Endodermal cell (in vitro differentiated cells): ENCODE results near the gene SFXN5. TPM values are rescaled to one million over a fixed set of nuclear protein-coding genes. Genes with fewer than 3 reads are reported as not detected.

Experiments used
- DNase-seq: peaks from one replicate; pipeline ENCODE4 v3.0.0-alpha.2; 2017
- H3K27ac ChIP-seq: 2 replicates; pipeline ENCODE4 v1.5.1; 2013; ENCODE audit warnings: mild to moderate bottlenecking, low read depth, low read length, moderate library complexity
- H3K27me3 ChIP-seq: 2 replicates; pipeline ENCODE4 v1.6.1; 2013; ENCODE audit warnings: mild to moderate bottlenecking, low read length, moderate library complexity; ENCODE audit not compliant: insufficient read depth, control insufficient read depth, poor library complexity, severe bottlenecking
- H3K36me3 ChIP-seq: 2 replicates; pipeline ENCODE4 v1.7.0; 2013; ENCODE audit warnings: mild to moderate bottlenecking, low read length, moderate library complexity; ENCODE audit not compliant: control insufficient read depth, insufficient read depth
- H3K4me1 ChIP-seq: one replicate; pipeline ENCODE4 v1.7.0; 2013; ENCODE audit warnings: low read length; ENCODE audit not compliant: control insufficient read depth, insufficient read depth
- H3K4me3 ChIP-seq: 2 replicates; pipeline ENCODE4 v1.5.1; 2013; ENCODE audit warnings: mild to moderate bottlenecking, low read length, moderate library complexity
- H3K9ac ChIP-seq: 2 replicates; pipeline ENCODE4 v1.6.1; 2013; ENCODE audit warnings: mild to moderate bottlenecking, low read length, moderate library complexity; ENCODE audit not compliant: poor library complexity, severe bottlenecking; ENCODE audit errors: extremely low read depth
- H3K9me3 ChIP-seq: 2 replicates; pipeline ENCODE4 v1.6.1; 2013; ENCODE audit warnings: mild to moderate bottlenecking, low read length, moderate library complexity; ENCODE audit not compliant: control insufficient read depth
- H3K27ac Mint-ChIP-seq: 2 replicates; pipeline ENCODE4 v1.8.0; 2020; ENCODE audit warnings: mixed read lengths
- H3K27me3 Mint-ChIP-seq: 2 replicates; pipeline ENCODE4 v1.8.0; 2021; ENCODE audit warnings: mild to moderate bottlenecking, mixed read lengths; ENCODE audit not compliant: insufficient read depth
- H3K36me3 Mint-ChIP-seq: 2 replicates; pipeline ENCODE4 v1.8.0; 2020; ENCODE audit warnings: low read depth, mixed read lengths
- H3K4me1 Mint-ChIP-seq: 2 replicates; pipeline ENCODE4 v1.8.0; 2020; ENCODE audit warnings: mixed read lengths
- H3K4me3 Mint-ChIP-seq: 2 replicates; pipeline ENCODE4 v1.8.0; 2020; ENCODE audit warnings: mild to moderate bottlenecking, moderate library complexity, mixed read lengths
- H3K9me3 Mint-ChIP-seq: 2 replicates; pipeline ENCODE4 v1.8.0; 2020; ENCODE audit warnings: mild to moderate bottlenecking, mixed read lengths
- CTCF ChIP-seq: fragments of 200-600 bp; sonication (generic); conservative IDR thresholded peaks from 2 replicates; pipeline ENCODE4 v1.5.0; 2021; ENCODE audit warnings: antibody characterized with exemption, mild to moderate bottlenecking
- whole genome bisulfite sequencing, 2 experiments: methylation state at CpG; one replicate each; pipeline versions ENCODE4 v1.1.5 to v1.1.7; 2013; ENCODE audit warnings: missing lambda C conversion rate in 2 of 2, mixed read lengths in 1 of 2; ENCODE audit not compliant: insufficient coverage in 1 of 2, insufficient read length in 1 of 2; 5-methylcytosine and 5-hydroxymethylcytosine counted together
- total RNA-seq, 2 donors: library from RNA; stranded (reverse); fragmentation: NEBNext Ultra II Directional in 1 of 2; extraction: Animal tissue kit (Norgen Biotek cat#: 25700) in 1 of 2; gene quantifications; 2 replicates in 1 of 2; 3 replicates in 1 of 2; pipeline ENCODE4 v1.2.1, GENCODE V29; 2021

Gene SFXN5
- total RNA-seq, 2 donors from 2014 or later: 30.7 to 32.8 TPM

DNA sequence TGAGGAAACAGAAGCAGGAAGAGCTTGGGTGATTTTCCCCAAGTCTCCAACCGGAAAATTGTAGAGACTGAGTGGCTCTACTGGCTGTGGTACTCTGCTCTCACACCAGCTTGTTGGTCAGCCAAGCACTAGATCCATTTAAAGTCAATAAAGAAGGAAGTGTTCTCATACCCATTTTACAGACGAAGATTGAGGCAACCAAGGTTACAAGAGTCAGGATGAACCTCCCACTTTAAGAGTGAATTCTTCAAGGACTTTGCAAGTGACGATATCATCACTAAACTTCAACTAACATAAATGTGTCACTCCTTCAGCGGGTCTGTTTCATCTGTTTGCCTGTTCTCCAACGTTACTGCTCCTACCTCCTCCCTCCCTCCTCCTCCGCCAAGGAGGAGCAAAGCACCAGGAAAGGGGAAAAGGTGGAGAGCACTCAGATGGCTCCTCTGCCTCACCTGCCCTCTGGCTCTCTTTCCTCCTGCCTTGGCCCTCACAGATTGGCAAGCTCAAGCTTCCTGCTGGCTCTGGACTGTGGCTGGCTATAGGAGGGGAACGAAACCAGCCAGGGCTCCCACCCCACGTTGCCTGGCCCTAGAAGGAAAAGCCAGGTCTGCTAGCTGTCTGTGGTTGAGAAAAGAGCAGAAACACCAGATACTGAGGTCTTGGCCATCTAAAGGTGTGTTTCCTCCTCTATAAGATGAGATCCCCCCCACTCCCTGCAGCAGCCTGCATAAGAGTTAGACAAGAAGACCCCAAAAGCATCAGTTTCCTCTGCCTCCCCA is 44.9 kb upstream of the SFXN5 start:
- peaks cover 13% of the 10 kb centered on the region for H3K4me1 Mint-ChIP-seq
- H3K36me3 ChIP-seq: no peaks in the 10 kb centered on the region
- no peak overlapping the region for H3K4me3 ChIP-seq
- H3K9me3 Mint-ChIP-seq: peaks cover 6% of the 10 kb centered on the region
- no peak overlapping the region for H3K4me3 Mint-ChIP-seq
- H3K27ac Mint-ChIP-seq: no peak overlapping the region
- H3K4me1 ChIP-seq: no peaks in the 10 kb centered on the region
- peaks cover 2% of the 10 kb centered on the region for H3K36me3 Mint-ChIP-seq
- H3K9ac ChIP-seq: no peak overlapping the region
- WGBS, 2 experiments: 82% methylated on average over 3 to 8 of the region's 8 CpGs
- no peak overlapping the region for H3K27ac ChIP-seq
- no peak for DNase-seq
- H3K27me3 Mint-ChIP-seq: peaks cover 26% of the 10 kb centered on the region
- no peaks in the 10 kb centered on the region for H3K27me3 ChIP-seq
- peaks cover 8% of the 10 kb centered on the region for H3K9me3 ChIP-seq
- no peak for TF ChIP-seq CTCF

GRCh38 chr2:73114273-73114867 is 42.9 kb upstream of the SFXN5 start:
- Histone ChIP-seq H3K9ac (no peak overlapping the region), H3K4me3 (no peak overlapping the region), H3K4me1 (no peaks in the 10 kb centered on the region), H3K27ac (no peak overlapping the region), H3K27me3 (no peaks in the 10 kb centered on the region), H3K36me3 (no peaks in the 10 kb centered on the region), H3K9me3 (peaks cover 8% of the 10 kb centered on the region)
- H3K36me3 Mint-ChIP-seq: peaks cover 2% of the 10 kb centered on the region
- H3K9me3 Mint-ChIP-seq: peaks cover 6% of the 10 kb centered on the region
- TF ChIP-seq CTCF: no peak
- no peak overlapping the region for H3K27ac Mint-ChIP-seq
- H3K4me3 Mint-ChIP-seq: peak overlapping the region; percentile 55
- peaks cover 15% of the 10 kb centered on the region for H3K4me1 Mint-ChIP-seq
- H3K27me3 Mint-ChIP-seq: peaks cover 26% of the 10 kb centered on the region
- WGBS, 2 experiments: 94 to 96% methylated on average over 4 of the region's 4 CpGs
- DNase-seq: peak; percentile 25

- peaks cover 11% of the 10 kb centered on the region for H3K4me1 Mint-ChIP-seq
- H3K9ac ChIP-seq: peak within 1 kb of the TSS; percentile 69
- peaks cover 8% of the 10 kb centered on the region for H3K9me3 ChIP-seq
- no peaks in the 10 kb centered on the region for H3K36me3 ChIP-seq
- TF ChIP-seq CTCF: peak; percentile 19
- H3K36me3 Mint-ChIP-seq: peaks cover 2% of the 10 kb centered on the region
- peak within 1 kb of the TSS; percentile 87 for H3K4me3 ChIP-seq
- H3K4me1 ChIP-seq: no peaks in the 10 kb centered on the region
- DNase-seq: peak; percentile 91
- no peaks in the 10 kb centered on the region for H3K27me3 ChIP-seq
- peaks cover 6% of the 10 kb centered on the region for H3K9me3 Mint-ChIP-seq
- H3K27me3 Mint-ChIP-seq: peaks cover 26% of the 10 kb centered on the region
- WGBS, 2 experiments: 0 to 3% methylated on average over 17 to 93 of the region's 93 CpGs
- H3K4me3 Mint-ChIP-seq: peak within 1 kb of the TSS; percentile 72
- H3K27ac Mint-ChIP-seq: peak within 1 kb of the TSS; percentile 65
- H3K27ac ChIP-seq: no peak within 1 kb of the TSS
These were observed 41.7 kb upstream of the SFXN5 start, which contains the start of gene RAB11FIP5 for GRCh38 chr2:73112913-73113854. Gene RAB11FIP5 (minus strand): TSS chr2:73112948. CDS start chr2:73112777, 171 bp downstream.
